Left ventricle myocardium inferior (tissue), 1 donor: ENCODE measurements around the gene DCAF6. TPM values are rescaled to one million over a fixed set of nuclear protein-coding genes. Genes with fewer than 3 reads are reported as not detected.

Source experiments
- DNase-seq: peaks from one replicate; pipeline ENCODE4 v3.0.0-alpha.2; 2020
- H3K27ac ChIP-seq: fragments of 200-600 bp; replicated peaks from 2 replicates; pipeline ENCODE4 v1.8.0; 2021
- H3K27me3 ChIP-seq: fragments of 200-600 bp; 2 replicates; pipeline ENCODE4 v1.8.0; 2021; ENCODE audit warnings: low read depth
- H3K36me3 ChIP-seq: fragments of 200-600 bp; 2 replicates; pipeline ENCODE4 v1.8.0; 2021
- H3K4me1 ChIP-seq: fragments of 200-600 bp; 2 replicates; pipeline ENCODE4 v1.8.0; 2021
- H3K4me3 ChIP-seq: fragments of 200-600 bp; 2 replicates; pipeline ENCODE4 v1.8.0; 2021; ENCODE audit warnings: mild to moderate bottlenecking, moderate library complexity
- H3K9me3 ChIP-seq: fragments of 200-600 bp; replicated peaks from 2 replicates; pipeline ENCODE4 v1.8.0; 2021
- CTCF ChIP-seq: fragments of 200-600 bp; IDR thresholded peaks from 2 replicates; pipeline ENCODE4 v1.8.0; 2021; ENCODE audit warnings: antibody characterized with exemption, mild to moderate bottlenecking, borderline replicate concordance
- intact Hi-C: fragments of 100-400 bp; cut with micrococcal nuclease; formaldehyde crosslinking; loops from one replicate; pipeline ENCODE4 v1.11.0; 2022
- microRNA-seq: library from miRNA; unstranded; fragments of <30 nt; microRNA quantifications from one replicate; pipeline ENCODE4 v1.2.0, GENCODE V29; 2020
- total RNA-seq: library from RNA; stranded (reverse); fragmentation: NEBNext Ultra II Directional; extraction: Animal tissue kit (Norgen Biotek cat#: 25700); gene quantifications from one replicate; pipeline ENCODE4 v1.2.1, GENCODE V29; 2021
- donor health status: DM: no; HTN: yes; CAD: no; lungs with severe emphysema.

DCAF6 gene
- total RNA-seq, 1 donor from 2014 or later, result 196 TPM

DNA sequence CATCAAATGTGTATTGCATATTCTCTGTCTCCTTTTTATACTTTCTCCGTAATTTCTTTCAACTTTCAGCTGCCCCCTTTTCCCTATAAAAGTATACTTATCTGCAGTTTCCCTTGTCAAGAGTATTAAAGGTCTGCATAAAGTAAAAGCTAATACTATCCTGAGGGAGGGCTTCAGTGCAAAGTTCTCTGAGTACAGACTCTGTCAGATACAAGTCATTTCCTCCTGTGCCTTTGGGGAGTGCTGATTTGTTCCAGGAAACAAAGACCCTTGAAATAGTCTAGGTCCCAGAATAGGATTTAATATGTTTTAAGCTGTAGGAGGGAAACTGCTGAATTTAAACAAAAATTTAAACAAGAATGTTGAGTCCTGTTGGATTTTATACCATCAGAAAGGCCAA is 188.6 kb downstream of the DCAF6 start:
- no peaks in the 10 kb centered on the region for H3K9me3 ChIP-seq
- H3K4me3 ChIP-seq, result no peak overlapping the region
- intact Hi-C loops, result no loop called here
- no peak for TF ChIP-seq CTCF
- no peaks in the 10 kb centered on the region for H3K27me3 ChIP-seq
- no peaks in the 10 kb centered on the region for H3K36me3 ChIP-seq
- H3K4me1 ChIP-seq, result peaks cover 21% of the 10 kb centered on the region
- no peak for DNase-seq
- H3K27ac ChIP-seq, result no peak overlapping the region

Small RNA genes within 50 kb of the gene (microRNA-seq; reads per million reads assigned to microRNA genes)
- gene MIR1255B2, result not detected

Other genes with a start within 250 kb of the DCAF6 start
- gene MPZL1, start 214.7 kb upstream of the DCAF6 start, total RNA-seq, result 28.9 TPM
- 0.22 TPM for gene ADCY10, start 22.5 kb upstream of the DCAF6 start, total RNA-seq
- 267 TPM for gene MPC2, start 389 bp downstream of the DCAF6 start, total RNA-seq
- 2.8 TPM for gene GPR161, start 200.2 kb downstream of the DCAF6 start, total RNA-seq
- gene TIPRL, start 242.3 kb downstream of the DCAF6 start, total RNA-seq, result 28.3 TPM